Stimulated activated CD8-positive, alpha-beta memory T cell treated with anti-CD3 and anti-CD28 coated beads, Interleukin-7, amount 100 ng/mL, for 1 hour (primary cell): ENCODE measurements around the gene GPX8.
A peak's percentile ranks its signal among the peaks of the same experiment; 100 is the strongest.

Experiments
- DNase-seq, 2 donors: peaks; one replicate each; pipeline ENCODE4 v3.0.0-alpha.2; 2020; ENCODE audit warnings: low read depth in 2 of 2

The GPX8 gene

DNA sequence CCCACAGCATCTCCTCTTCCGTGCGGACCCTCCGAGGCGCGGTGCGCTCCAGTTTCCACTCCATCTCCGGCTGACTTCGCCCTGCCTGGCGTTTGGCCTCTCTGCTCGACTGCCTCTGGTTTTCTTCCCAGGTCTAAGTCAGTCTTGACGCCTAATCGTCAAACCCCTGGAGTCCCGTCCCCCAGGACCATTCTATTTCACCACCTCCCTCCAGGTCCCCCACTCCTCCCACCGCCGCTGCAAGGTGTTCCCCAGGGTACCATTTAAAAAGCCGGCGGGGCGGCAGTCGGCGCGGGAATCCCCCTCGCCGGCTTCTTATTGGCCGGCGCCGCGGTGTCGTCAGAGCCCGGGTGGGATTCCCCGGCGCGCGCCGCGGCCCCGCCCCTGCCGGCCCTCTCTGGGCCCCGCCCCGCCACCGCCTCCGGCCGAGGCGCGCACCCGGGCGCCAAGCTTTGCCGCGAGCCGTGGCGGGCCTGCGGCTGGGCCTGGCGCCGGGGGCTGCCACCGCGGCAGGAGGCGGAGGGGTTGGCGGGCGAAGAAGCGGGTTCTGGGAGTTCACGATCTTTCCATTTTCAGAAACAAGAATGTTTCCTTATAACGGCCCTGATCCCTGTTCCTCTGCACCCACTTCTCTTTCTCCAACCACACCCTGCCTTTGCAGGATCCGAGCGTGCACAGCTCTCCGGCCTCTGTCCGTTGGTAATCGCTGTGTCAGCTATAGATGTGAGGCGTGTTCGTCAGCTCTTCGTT is 13.1 kb downstream of the GPX8 start, which contains the start of gene CDC20B:
Gene CDC20B (minus strand): TSS at position 241 of the 750 bp plus-strand sequence. CDS start 177 bp downstream, at position 64.
- DNase-seq, result peak; percentile 37 to 39

DNA sequence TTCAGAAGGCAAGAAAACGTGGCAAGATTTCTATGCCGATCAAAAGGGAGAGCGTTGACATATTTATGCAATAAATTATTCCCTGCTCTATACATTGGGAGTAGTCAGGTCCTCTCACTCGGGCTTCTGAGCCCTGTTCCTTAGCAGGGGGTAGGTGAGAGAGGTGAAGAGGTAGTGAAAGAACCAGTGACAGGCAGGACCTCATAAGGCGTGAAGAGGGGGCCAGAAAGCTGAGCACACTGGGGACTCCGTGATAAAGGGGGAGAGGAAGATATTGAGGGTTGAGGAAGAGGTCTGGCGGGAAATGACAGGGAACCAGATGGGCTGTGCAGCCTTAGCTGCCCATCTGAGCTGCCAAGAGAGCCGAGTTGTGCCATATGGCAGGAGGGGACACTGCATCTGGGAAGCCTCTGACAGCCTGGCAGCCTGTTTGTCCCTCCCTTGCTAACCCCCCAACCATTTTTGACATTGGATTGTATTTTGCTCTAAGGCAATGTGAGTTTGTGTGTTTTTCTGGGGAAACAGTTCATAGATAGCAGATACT is 13.8 kb downstream of the GPX8 start:
- DNase-seq, result no peak

DNA sequence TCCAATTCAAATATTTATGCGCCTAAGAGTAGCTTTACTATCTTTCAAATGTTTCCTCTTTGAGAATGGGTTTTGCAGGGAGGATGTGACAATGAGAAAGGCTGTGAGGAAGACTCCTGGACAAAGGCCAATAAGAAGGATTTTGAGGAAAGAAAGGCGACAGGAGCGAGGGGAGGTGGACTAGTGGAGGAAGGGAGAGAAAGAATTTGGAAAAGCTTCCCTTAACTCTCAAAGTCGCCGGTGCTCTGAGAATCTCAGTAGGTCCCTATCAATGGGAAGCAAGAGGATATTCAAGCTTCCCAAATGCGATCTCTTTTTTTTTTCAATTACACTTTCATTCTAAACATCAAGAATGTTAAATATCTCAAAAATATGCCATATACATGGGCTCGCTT is 15.8 kb downstream of the GPX8 start:
- DNase-seq, result no peak

DNA sequence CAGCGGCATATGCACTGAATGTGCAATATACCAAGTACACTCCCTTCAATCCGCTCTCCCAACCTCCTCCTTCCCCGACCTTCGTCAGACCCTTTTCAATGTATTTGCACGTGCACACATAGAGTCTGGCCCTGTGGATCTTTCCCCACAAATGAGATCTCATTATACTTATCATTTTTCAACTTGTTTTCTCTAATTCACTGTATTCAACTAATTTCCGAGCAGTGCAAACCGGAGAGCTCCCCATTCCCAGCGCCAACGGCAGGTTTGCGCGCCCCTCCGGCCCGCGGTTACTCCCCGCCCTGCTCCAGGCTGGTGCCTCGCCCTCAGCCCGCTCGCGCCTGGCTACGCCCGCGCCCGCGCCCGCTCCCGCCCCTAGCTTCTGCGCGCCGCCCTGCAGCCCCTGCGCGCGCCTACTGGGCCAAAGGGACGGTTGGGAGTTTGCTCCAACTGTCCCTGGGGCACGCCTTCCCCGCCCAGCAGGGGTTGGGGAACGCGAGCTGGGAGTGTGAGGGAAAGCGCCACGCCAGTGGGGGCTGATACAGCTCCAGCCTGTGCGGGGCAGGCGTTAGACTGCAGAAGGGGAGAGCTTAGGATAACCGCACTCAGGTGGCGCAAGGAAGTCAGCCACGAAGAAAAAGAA is 16.3 kb downstream of the GPX8 start:
- DNase-seq, result no peak

DNA sequence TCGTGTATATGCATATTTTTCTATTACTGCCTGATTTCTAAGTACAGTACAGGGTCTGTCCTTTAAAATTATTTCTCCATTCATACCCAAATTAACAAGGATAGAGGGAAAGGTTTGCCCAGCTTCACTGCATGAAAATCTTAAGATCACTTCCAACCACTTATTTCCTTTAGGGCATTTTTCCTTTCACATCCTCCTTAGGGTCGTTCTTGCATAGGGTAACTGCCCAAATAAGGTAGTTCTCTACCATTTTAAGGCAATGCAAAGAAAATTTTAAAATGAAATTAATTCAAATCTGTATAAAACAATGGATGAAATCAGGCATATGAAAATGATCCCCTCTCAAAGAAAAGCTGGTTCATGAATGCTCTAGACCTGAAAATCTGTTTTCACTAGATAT is 17.1 kb downstream of the GPX8 start:
- DNase-seq, result no peak

DNA sequence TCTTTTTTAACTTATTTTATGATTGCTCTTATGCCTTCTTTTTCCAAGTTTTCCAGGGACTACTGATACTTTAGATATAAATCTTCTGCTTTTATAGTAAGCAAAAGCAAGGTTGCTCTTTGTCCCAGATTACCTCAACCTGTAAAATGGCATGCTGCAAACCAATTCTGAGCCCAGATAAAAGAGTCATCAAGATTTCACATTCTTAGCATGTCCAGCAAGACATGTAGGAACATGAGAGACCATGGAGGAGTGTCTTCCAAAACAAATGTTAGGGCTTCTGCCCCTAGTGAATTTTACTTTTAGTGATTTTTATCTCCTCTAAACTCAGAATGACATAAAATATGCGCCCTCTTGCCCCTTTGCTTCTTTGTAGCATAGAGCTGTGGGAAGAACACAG is 20.0 kb downstream of the GPX8 start:
- no peak for DNase-seq

DNA sequence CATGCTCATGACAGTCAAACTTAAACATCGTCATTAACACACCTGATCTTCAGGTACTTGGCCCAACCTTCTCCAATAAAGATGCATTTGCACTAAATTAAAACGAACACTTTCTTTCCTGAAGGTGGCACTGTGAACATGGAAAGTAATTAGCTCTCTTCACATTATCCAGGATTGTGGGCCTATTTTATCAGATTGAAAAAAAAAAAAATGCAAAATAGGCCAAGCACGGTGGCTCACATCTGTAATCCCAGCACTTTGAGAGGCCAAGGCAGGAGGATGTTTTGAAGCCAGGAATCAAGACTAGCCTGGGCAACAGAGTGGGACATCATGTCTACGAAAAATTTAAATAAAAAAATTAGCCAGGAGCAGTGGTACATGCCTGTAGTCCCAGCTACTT is 27.4 kb downstream of the GPX8 start:
- no peak for DNase-seq

DNA sequence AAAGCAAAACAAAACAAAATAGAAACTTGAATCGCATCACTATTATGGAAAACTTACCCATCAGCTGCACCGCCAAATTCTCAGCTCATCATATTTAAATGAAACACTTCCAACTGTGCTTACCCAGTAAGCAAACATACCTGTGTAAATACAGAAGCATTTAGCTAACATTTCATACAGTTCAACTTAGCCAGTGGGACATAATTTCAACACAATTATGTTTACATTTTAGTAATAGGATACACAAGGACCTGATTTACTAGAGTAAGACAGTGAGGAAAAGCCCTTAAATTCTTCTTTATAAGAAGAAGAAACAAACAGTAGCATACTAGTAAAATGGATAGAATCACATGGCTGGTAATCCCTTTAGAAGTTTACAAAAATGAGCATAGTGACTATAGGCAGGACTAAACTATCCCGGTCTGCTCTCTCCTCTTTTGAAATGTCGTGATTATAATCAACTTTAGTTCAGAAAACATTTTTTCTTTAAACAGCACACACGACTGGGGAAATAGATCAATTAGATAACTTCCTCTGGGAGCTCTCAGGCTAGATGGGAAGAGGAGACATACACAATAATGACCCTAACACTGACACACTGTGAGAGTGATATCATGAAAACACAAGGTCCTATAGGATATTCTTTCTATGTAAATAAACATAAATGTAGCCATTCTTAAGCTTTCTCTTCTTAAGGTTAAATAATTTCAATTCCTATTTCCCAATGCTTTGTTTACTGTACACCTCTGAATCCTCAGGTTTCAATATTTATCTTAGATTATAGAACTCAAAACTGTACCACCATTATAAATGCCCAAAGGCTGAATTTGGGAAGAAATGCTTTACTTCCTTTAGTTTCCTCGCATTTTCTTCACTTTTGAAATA is 28.9 kb downstream of the GPX8 start:
- DNase-seq, result no peak

DNA sequence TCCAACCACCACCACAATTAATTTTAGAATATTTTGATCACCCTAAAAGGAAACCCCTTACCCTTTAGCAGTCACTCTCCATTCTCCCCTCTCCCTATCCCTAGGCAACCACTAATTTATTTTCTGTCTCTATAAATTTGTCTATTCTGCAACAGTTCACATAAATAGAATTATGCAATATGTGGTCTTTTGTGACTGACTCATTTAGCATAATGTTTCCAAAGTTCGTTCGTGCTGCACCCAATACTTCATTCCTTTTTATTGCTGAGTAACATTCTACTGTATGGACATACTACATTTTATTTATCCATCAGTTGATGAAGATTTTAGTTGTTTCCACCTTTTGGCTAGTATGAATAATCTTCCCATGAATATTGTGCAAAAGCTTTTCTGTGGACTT is 31.2 kb downstream of the GPX8 start:
- no peak for DNase-seq

DNA sequence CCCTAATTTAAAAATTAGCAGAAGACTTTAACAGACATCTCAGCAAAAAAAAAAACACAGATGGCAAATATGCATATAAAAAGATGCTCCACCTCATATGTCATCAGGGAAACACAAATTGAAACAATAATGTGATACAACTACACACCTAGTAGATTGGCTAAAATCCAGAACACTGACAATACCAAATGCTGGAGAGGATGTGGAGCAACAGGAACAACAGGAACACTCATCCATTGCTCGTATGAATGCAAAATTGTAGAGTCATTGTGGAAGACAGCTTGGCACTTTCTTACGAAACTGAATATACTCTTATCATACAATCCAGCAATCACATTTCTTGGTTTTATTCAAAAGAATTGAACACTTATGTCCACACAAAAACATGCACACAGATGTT is 45.0 kb downstream of the GPX8 start:
- no peak for DNase-seq

DNA sequence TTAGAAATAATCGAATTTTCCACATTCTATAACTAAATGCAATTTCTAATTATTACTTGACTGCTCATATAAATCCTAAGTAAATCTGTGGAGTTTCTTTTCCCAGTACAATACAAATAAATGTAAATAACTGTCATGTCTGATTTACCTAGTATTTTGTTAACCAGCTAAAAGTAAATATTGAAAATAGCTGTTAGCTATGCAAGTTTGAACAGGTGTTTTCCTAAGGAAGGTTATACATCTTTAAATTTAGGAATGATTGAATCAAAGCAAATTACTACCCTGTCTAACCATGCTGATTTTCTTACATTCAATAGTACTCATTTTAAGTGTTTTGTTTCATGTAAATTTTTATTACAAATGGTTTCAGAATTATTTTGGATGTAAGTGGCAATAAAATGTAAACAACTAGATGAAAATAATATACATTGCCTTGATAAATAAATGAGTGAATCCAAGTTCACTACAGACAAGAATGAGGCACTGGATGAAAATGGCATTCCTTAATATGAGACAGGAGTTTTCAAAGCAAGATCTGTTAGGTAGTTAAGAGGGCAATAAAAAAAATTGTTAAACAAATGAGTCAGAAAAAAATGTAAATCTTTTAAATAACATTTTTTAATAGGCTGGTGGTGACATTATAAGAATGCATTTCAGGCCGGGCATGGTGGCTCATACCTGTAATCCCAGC is 51.4 kb downstream of the GPX8 start:
- DNase-seq, result no peak
